HepG2 (cell line): ENCODE measurements around the gene ZNF653. TPM values are rescaled to one million over a fixed set of nuclear protein-coding genes. Genes with fewer than 3 reads are reported as not detected.

Experiments
- CCAR2 ChIP-seq: fragments of 200-400 bp; formaldehyde crosslinking; optimal IDR thresholded peaks from 2 replicates; pipeline ENCODE3; 2018; ENCODE audit warnings: low read depth, mild to moderate bottlenecking, low read length, moderate library complexity
- CHCHD3 ChIP-seq: sonication (generic); formaldehyde crosslinking; IDR thresholded peaks from 2 replicates; pipeline ENCODE4 v1.8.0; 2022; ENCODE audit warnings: mild to moderate bottlenecking, missing genetic modification reagents, moderate library complexity
- CREB3 ChIP-seq: sonication (generic); formaldehyde crosslinking; IDR thresholded peaks from 2 replicates; pipeline ENCODE4 v1.5.0; 2020; ENCODE audit warnings: missing genetic modification reagents
- FOXK2 ChIP-seq: fragments of 450-650 bp; IDR thresholded peaks from 2 replicates; pipeline ENCODE4 v1.6.1; 2016
- LCORL ChIP-seq, 2 experiments: fragments of 450-650 bp in 1 of 2; sonication (generic) in 1 of 2; formaldehyde crosslinking in 1 of 2; IDR thresholded peaks; 2 replicates each; pipeline versions ENCODE4 v1.5.0 to v1.6.1; 2017 to 2020; ENCODE audit warnings: antibody characterized with exemption in 1 of 2, missing genetic modification reagents in 1 of 2
- MNT ChIP-seq: fragments of 450-650 bp; IDR thresholded peaks from 2 replicates; pipeline ENCODE4 v1.6.1; 2016
- NR2C2 ChIP-seq: sonication (generic); formaldehyde crosslinking; IDR thresholded peaks from 2 replicates; pipeline ENCODE4 v1.4.0; 2020; ENCODE audit warnings: missing genetic modification reagents, mild to moderate bottlenecking, moderate library complexity, borderline replicate concordance
- REXO4 ChIP-seq: sonication (generic); formaldehyde crosslinking; IDR thresholded peaks from 2 replicates; pipeline ENCODE4 v1.8.0; 2022; ENCODE audit warnings: missing genetic modification reagents, mild to moderate bottlenecking, borderline replicate concordance
- SP1 ChIP-seq, 2 experiments: fragments of 450-650 bp in 1 of 2; sonication (generic) in 1 of 2; formaldehyde crosslinking in 1 of 2; IDR thresholded peaks; 2 replicates each; pipeline versions ENCODE4 v1.4.0 to v1.6.1; 2016 to 2020; ENCODE audit warnings: missing genetic modification reagents in 1 of 2
- TOPORS ChIP-seq: sonication (generic); formaldehyde crosslinking; IDR thresholded peaks from 2 replicates; pipeline ENCODE4 v1.8.0; 2023; ENCODE audit warnings: mild to moderate bottlenecking, missing genetic modification reagents
- ZBTB3 ChIP-seq: sonication (generic); formaldehyde crosslinking; IDR thresholded peaks from 2 replicates; pipeline ENCODE4 v1.4.0; 2020; ENCODE audit warnings: low read depth, mild to moderate bottlenecking, moderate library complexity, missing genetic modification reagents, borderline replicate concordance
- ZNF891 ChIP-seq: sonication (generic); formaldehyde crosslinking; IDR thresholded peaks from 2 replicates; pipeline ENCODE4 v1.5.0; 2020; ENCODE audit warnings: mild to moderate bottlenecking, missing genetic modification reagents
- polyA plus RNA-seq, 8 experiments: library from polyadenylated mRNA; depleted of rRNA in 3 of 8; stranded (reverse) in 7 of 8; unstranded in 1 of 8; fragments of >200 nt; fragmentation: Illumina TruSeq in 4 of 8; extraction: Trizol in 4 of 8; gene quantifications; 2 replicates each; pipeline versions ENCODE4 v1.2.1 to v1.2.3, GENCODE V29; 2011 to 2016; ENCODE audit warnings: low read depth in 4 of 8, missing spikeins in 1 of 8, mixed read lengths in 1 of 8; ENCODE audit not compliant: insufficient read depth in 1 of 8
- total RNA-seq, 5 experiments: library from RNA; depleted of rRNA; stranded (reverse); fragments of >200 nt; fragmentation: Illumina TruSeq; extraction: Trizol; gene quantifications; 2 replicates each; pipeline ENCODE4 v1.2.3, GENCODE V29; 2016; ENCODE audit warnings: low read depth in 1 of 5

The ZNF653 gene
- total and polyA plus RNA-seq, 2 of the 13 experiments (the other 11 are each of a cell fraction or from before 2014, with no cell fraction given): 4.7 to 7.1 TPM

GRCh38 chr19:11453468-11454341 lies 51.9 kb downstream of the ZNF653 start (continued):
- 0 out of 2 replicates have a peak, but pooled peaks have one; percentile 4 for TF ChIP-seq MNT
- no peak for TF ChIP-seq ZNF891
- no peak for TF ChIP-seq CCAR2
- no peak for TF ChIP-seq CREB3 (CRISPR knock-in tag)
- TF ChIP-seq CHCHD3 (CRISPR knock-in tag): no peak
- no peak for TF ChIP-seq REXO4
- no peak for TF ChIP-seq ZBTB3 (CRISPR knock-in tag)
- no peak for TF ChIP-seq SP1 (IDR thresholded peaks at IDR 0.05)
- no peak for TF ChIP-seq SP1 (CRISPR knock-in tag; IDR thresholded peaks at IDR 0.05)
- TF ChIP-seq LCORL (IDR thresholded peaks at IDR 0.05): no peak
- no peak for TF ChIP-seq LCORL (CRISPR knock-in tag; IDR thresholded peaks at IDR 0.05)
- TF ChIP-seq FOXK2: no peak
- TF ChIP-seq TOPORS (CRISPR knock-in tag): no peak
- TF ChIP-seq NR2C2: no peak
